ENCODE results near the gene SLC1A6.

Gene SLC1A6

DNA sequence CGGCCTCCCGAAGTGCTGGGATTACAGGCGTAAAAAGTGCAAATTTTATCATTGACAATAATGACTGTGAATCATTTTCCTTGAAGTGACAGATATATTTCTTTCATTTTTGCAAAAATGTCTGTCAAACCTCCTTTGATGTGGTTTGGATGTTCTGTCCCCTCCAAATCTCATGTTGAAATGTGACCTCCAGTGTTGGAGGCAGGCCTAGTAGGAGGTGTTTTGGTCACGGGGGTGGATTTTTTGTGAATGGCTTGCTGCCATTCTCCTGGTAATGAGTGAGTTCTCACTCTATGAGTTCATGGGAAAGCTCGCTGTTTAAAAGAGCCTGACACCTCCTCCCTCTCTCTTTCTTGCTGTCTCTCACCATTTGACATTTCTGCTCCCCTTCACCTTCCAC is 5.5 kb upstream of the SLC1A6 start:
- no peaks in the 10 kb centered on the region for H3K36me3 ChIP-seq (ENCODE audit: control insufficient read depth, insufficient read depth, low read length)
- H3K27ac ChIP-seq (ENCODE audit: low read depth, low read length), result no peak overlapping the region
- H3K4me3 ChIP-seq (ENCODE audit: low read length), result no peak overlapping the region
- no peaks in the 10 kb centered on the region for H3K4me1 ChIP-seq (ENCODE audit: control insufficient read depth, insufficient read depth, low read length)
- H3K27me3 ChIP-seq (ENCODE audit: control insufficient read depth, insufficient read depth, low read length), result no peaks in the 10 kb centered on the region
- no peak overlapping the region for H3K9ac ChIP-seq (ENCODE audit: low read length)

DNA sequence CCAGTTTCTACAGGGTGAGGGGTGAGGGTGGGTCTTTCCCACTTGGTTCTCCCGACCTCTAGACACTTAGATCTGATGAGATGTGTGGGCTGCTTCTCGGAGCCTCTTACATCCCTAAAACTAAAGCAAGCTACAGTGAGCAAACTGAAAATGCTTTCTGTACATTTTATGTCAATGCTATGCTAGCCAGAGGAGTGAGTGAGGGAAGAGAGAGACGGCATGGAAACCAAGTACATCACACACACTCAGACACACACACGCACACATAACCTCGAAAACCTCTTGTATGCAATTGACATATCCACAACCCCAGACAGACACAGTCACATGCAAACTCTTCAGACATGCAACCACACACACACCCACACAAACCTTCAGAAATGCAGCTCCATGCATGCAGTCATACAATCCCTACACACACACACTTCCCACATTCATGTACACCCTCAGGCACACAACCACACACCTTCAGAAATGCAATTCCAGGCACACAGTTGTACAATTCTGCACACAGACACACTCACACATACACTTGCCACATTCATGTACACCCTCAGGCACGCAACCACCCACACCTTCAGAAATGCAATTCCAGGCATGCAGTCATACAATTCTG is 1.4 kb downstream of the SLC1A6 start:
- no peaks in the 10 kb centered on the region for H3K4me1 ChIP-seq (ENCODE audit: control insufficient read depth, insufficient read depth, low read length)
- no peak overlapping the region for H3K9ac ChIP-seq (ENCODE audit: low read length)
- no peaks in the 10 kb centered on the region for H3K36me3 ChIP-seq (ENCODE audit: control insufficient read depth, insufficient read depth, low read length)
- H3K27ac ChIP-seq (ENCODE audit: low read depth, low read length), result no peak overlapping the region
- no peak overlapping the region for H3K4me3 ChIP-seq (ENCODE audit: low read length)
- peaks cover 9% of the 10 kb centered on the region for H3K27me3 ChIP-seq (ENCODE audit: control insufficient read depth, insufficient read depth, low read length)

DNA sequence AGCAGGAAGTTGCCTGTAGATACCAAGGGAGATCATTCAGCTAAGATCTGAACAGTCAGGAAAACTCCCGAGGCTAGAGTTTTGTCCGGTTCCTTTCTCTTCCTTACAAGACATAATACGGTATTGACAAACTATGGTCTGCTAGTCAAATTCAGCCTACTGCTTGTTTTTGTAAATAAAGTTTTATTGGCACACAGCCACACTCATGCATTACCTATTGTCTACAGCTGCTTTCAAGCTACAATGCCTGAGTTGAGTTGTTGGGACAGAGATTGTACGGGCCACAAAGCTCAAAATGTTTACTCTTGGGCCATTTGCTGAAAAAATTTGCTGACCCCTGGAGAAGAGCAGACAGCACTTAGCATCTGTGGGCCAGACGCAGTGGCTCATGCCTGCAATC is 2.5 kb downstream of the SLC1A6 start:
- Histone ChIP-seq H3K4me3 (ENCODE audit: low read length) (no peak overlapping the region), H3K4me1 (ENCODE audit: control insufficient read depth, insufficient read depth, low read length) (no peaks in the 10 kb centered on the region), H3K27ac (ENCODE audit: low read depth, low read length) (no peak overlapping the region), H3K27me3 (ENCODE audit: control insufficient read depth, insufficient read depth, low read length) (peaks cover 9% of the 10 kb centered on the region), H3K36me3 (ENCODE audit: control insufficient read depth, insufficient read depth, low read length) (no peaks in the 10 kb centered on the region), H3K9ac (ENCODE audit: low read length) (no peak overlapping the region)

DNA sequence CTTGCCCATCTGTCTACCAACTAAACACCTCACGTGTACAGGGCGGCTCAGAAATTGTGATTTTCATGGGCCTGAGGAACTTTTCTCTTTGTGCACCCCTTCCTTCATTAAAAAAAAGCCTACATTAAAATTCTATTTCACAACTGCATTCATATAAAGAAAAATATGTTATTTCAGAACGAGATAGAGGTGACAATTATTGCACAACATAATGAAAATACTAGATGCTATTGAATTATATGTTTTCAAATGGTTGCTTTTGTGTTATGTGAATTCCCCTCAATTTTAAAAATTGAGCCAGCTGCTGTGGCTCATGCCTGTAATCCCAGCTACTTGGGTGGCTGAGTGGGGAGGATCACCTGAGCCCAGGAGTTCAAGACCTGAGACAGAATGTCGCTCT is 5.2 kb downstream of the SLC1A6 start:
- peaks cover 9% of the 10 kb centered on the region for H3K27me3 ChIP-seq (ENCODE audit: control insufficient read depth, insufficient read depth, low read length)
- no peak overlapping the region for H3K27ac ChIP-seq (ENCODE audit: low read depth, low read length)
- H3K4me1 ChIP-seq (ENCODE audit: control insufficient read depth, insufficient read depth, low read length), result no peaks in the 10 kb centered on the region
- no peak overlapping the region for H3K9ac ChIP-seq (ENCODE audit: low read length)
- no peaks in the 10 kb centered on the region for H3K36me3 ChIP-seq (ENCODE audit: control insufficient read depth, insufficient read depth, low read length)
- H3K4me3 ChIP-seq (ENCODE audit: low read length), result no peak overlapping the region

DNA sequence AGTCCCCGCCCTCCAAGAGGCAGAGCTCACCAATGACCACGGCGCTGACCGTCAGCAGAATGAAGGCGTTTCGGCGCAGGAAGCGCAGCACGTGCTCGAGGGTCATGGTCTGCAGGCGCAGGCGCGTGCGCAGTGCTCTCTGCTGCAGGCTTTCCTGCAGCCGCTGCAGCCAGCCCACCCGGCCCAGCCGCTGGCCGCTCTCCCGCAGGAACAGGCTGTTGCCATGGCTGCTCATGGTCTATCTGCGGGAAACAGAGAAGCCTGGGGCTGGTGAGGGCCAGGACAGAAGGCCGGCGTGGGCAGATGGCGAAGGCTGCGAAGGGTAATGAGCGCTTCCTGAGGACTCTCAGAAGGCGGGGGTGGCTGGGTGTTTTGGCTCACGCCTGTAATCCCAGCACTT is 7.0 kb downstream of the SLC1A6 start:
- Histone ChIP-seq H3K27ac (ENCODE audit: low read depth, low read length) (no peak overlapping the region), H3K4me3 (ENCODE audit: low read length) (no peak overlapping the region), H3K27me3 (ENCODE audit: control insufficient read depth, insufficient read depth, low read length) (peaks cover 2% of the 10 kb centered on the region), H3K36me3 (ENCODE audit: control insufficient read depth, insufficient read depth, low read length) (no peaks in the 10 kb centered on the region), H3K4me1 (ENCODE audit: control insufficient read depth, insufficient read depth, low read length) (no peaks in the 10 kb centered on the region), H3K9ac (ENCODE audit: low read length) (no peak overlapping the region)

DNA sequence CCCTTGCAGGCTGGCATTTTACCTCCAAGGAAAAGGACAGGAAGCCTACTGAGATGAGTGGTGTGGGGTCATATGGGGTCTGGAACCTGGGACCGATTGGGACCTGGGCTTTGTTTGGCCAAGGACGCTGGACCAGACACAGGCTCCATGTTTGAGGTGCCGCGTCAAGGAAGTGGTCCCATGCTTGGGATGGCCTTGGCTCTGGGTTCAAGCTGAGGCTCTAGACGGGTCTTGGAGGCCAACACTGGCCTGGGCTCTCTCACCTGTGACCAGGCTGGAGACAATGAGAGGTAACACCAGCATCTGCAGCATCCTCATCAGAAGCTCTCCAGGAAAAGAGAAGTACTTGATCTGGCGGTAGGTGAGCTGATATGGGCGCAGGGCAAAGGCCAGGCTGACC is 8.2 kb downstream of the SLC1A6 start:
- Histone ChIP-seq H3K9ac (ENCODE audit: low read length) (no peak overlapping the region), H3K4me1 (ENCODE audit: control insufficient read depth, insufficient read depth, low read length) (no peaks in the 10 kb centered on the region), H3K36me3 (ENCODE audit: control insufficient read depth, insufficient read depth, low read length) (no peaks in the 10 kb centered on the region), H3K27me3 (ENCODE audit: control insufficient read depth, insufficient read depth, low read length) (no peaks in the 10 kb centered on the region), H3K27ac (ENCODE audit: low read depth, low read length) (no peak overlapping the region), H3K4me3 (ENCODE audit: low read length) (no peak overlapping the region)

DNA sequence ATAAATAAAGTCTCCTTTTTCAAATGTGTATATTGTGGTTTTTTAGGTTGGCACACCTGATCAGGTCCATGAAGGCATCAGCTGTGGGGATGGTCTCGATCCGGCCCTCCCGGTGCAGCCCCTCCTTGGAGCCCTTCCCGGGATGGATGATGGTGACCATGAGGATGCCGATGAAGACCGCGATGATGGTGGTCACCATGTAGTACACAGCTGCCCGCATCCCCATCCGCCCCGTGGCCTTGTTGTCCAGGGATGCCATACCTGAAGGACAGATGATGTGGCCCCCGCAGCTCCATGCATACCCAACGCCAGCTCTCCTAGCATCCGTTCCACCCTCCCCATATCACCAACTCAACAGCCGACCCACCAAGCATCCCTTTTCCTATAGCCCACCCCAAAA is 11.4 kb downstream of the SLC1A6 start:
- no peak overlapping the region for H3K9ac ChIP-seq (ENCODE audit: low read length)
- H3K4me1 ChIP-seq (ENCODE audit: control insufficient read depth, insufficient read depth, low read length), result no peaks in the 10 kb centered on the region
- H3K27ac ChIP-seq (ENCODE audit: low read depth, low read length), result no peak overlapping the region
- H3K27me3 ChIP-seq (ENCODE audit: control insufficient read depth, insufficient read depth, low read length), result no peaks in the 10 kb centered on the region
- H3K36me3 ChIP-seq (ENCODE audit: control insufficient read depth, insufficient read depth, low read length), result no peaks in the 10 kb centered on the region
- H3K4me3 ChIP-seq (ENCODE audit: low read length), result no peak overlapping the region

DNA sequence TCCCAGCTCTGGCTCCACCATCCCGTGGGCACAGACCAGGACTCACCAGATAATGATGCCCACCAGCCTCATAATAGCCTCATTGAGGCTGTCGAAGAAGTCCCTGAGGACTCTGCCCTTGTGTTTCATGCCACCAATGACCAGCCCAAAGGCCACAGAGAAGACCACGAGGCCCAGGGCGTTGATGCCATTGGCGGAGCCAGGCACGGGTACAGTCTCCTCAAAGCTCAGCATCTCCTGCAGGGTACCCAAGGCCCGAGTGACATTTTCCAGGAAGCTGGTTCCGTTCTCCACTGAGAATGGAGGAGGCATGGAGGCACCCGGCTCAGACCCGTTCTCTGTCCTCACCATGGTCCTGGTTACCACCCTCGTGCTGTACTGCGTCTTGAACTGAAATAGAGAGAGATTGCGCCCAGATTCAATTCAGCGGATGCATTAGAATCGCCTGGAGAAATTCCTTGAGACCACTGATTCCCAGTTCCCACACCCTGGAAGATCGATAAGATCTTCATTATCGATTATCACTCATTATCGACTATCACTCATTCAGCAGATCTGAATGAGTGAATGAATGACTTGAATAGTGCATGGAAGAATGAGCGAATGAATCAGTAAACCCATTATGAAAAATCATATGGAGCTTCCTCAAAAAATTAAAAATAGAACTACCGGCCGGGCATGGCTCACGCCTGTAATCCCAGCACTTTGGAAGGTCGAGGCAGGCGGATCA is 17.5 kb downstream of the SLC1A6 start:
- Histone ChIP-seq H3K36me3 (ENCODE audit: control insufficient read depth, insufficient read depth, low read length) (no peaks in the 10 kb centered on the region), H3K4me3 (ENCODE audit: low read length) (no peak overlapping the region), H3K27me3 (ENCODE audit: control insufficient read depth, insufficient read depth, low read length) (no peaks in the 10 kb centered on the region), H3K9ac (ENCODE audit: low read length) (no peak overlapping the region), H3K27ac (ENCODE audit: low read depth, low read length) (no peak overlapping the region), H3K4me1 (ENCODE audit: control insufficient read depth, insufficient read depth, low read length) (no peaks in the 10 kb centered on the region)

DNA sequence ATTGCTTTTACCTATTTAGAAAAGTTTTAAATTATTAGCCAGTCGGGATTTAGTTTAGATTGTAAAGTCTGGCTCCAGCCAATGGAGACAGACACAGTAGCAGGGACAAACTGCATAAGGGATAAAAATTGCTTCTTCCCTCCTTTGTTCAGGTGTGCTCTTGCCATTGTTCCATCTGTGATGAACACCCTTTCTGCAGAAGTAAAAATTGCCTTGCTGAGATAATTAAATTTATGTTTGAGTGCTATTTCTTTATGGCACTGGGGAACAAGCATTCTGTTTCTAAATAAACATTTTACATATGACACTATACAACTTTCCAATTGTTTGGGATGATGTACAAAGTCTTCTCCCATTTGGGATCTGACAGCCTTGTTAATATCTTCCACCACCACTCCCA is 20.4 kb downstream of the SLC1A6 start:
- Histone ChIP-seq H3K4me1 (ENCODE audit: control insufficient read depth, insufficient read depth, low read length) (no peaks in the 10 kb centered on the region), H3K9ac (ENCODE audit: low read length) (no peak overlapping the region), H3K4me3 (ENCODE audit: low read length) (no peak overlapping the region), H3K27me3 (ENCODE audit: control insufficient read depth, insufficient read depth, low read length) (no peaks in the 10 kb centered on the region), H3K27ac (ENCODE audit: low read depth, low read length) (no peak overlapping the region), H3K36me3 (ENCODE audit: control insufficient read depth, insufficient read depth, low read length) (no peaks in the 10 kb centered on the region)

DNA sequence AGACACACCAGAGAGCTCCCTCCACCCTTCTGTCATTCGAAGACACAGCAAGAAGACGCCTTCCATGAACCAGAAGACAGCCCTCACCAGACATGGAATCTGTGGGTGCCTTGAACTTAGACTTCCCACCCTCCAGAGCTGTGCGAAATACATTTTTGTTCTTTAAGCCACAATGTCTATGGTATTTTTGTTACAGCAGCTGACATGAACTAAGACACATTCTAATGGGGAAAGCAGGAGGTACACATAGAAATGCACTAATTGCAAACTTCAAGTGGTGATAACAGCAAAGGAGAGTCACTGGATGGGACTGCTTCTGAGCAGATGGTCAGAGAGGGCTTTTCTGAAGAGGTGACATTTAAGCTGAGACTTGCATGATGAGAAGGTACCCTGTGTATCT is 22.2 kb downstream of the SLC1A6 start:
- Histone ChIP-seq H3K4me1 (ENCODE audit: control insufficient read depth, insufficient read depth, low read length) (no peaks in the 10 kb centered on the region), H3K36me3 (ENCODE audit: control insufficient read depth, insufficient read depth, low read length) (no peaks in the 10 kb centered on the region), H3K27ac (ENCODE audit: low read depth, low read length) (no peak overlapping the region), H3K27me3 (ENCODE audit: control insufficient read depth, insufficient read depth, low read length) (no peaks in the 10 kb centered on the region), H3K9ac (ENCODE audit: low read length) (no peak overlapping the region), H3K4me3 (ENCODE audit: low read length) (no peak overlapping the region)

DNA sequence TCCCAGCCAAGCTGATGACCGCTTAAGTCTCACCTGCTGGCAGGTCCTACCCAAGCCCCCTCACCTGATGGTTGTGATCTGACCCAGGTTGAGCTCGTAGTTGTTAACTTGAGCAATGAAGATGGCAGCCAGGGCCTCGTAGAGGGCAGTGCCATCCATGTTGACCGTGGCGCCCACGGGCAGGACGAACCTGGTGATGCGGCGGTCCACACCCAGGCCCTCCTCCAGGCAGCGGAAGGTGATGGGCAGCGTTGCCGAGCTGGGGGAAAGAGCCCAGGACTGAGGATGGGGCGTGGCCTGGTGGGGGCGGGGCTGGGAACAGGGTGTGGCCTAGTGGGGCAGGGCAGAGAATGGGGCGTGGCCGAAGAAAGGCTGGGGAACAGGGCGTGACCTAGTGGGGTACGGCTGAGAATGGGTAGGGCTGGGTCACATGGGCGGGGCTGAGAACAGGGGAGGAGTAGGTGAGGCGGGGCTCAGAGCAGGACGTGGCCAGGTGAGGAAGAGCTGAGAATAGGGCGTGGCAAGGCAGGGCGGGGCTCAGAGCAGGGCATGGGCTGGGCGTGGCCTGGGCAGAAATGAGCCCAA is 25.5 kb downstream of the SLC1A6 start:
- Histone ChIP-seq H3K4me3 (ENCODE audit: low read length) (no peak overlapping the region), H3K36me3 (ENCODE audit: control insufficient read depth, insufficient read depth, low read length) (no peaks in the 10 kb centered on the region), H3K4me1 (ENCODE audit: control insufficient read depth, insufficient read depth, low read length) (no peaks in the 10 kb centered on the region), H3K27me3 (ENCODE audit: control insufficient read depth, insufficient read depth, low read length) (no peaks in the 10 kb centered on the region), H3K27ac (ENCODE audit: low read depth, low read length) (no peak overlapping the region), H3K9ac (ENCODE audit: low read length) (no peak overlapping the region)

DNA sequence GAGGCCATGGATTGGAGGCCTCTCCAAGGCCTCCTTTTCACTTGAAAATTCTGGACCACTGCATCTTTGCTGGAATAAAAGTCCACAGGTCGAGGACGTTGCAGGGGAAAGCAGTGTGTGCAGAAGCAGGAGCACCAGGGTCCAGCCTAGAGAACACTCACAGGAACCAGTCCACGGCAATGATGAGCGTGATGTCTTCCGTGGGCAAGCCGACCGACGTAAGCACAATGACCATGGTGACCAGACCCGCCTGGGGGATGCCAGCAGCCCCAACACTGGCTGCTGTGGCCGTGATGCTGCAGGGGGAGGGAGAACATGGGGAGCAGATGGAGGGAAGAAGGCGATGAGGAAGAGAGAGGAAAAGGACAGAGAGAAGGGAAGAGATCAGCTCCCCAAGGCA is 26.9 kb downstream of the SLC1A6 start:
- Histone ChIP-seq H3K9ac (ENCODE audit: low read length) (no peak overlapping the region), H3K36me3 (ENCODE audit: control insufficient read depth, insufficient read depth, low read length) (no peaks in the 10 kb centered on the region), H3K27me3 (ENCODE audit: control insufficient read depth, insufficient read depth, low read length) (no peaks in the 10 kb centered on the region), H3K27ac (ENCODE audit: low read depth, low read length) (no peak overlapping the region), H3K4me3 (ENCODE audit: low read length) (no peak overlapping the region), H3K4me1 (ENCODE audit: control insufficient read depth, insufficient read depth, low read length) (no peaks in the 10 kb centered on the region)

DNA sequence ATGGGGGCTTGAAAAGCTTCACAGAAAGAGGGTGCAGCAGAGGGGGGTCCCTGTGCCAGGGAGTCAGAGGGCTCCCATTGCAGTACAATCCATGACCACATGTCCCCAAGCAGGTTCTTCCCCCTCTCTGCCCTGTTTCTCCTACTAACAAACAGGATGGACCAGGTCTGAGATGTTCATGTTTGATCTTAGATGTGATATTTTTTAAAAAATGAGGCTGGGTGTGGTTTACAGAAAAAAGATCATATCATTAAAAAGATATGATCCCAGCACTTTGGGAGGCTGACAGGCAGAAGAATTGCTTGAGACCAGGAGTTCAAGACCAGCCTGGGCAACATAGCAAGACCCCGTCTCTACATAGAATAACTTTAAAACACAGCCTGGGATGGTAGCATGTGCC is 29.2 kb downstream of the SLC1A6 start:
- Histone ChIP-seq H3K27me3 (ENCODE audit: control insufficient read depth, insufficient read depth, low read length) (no peaks in the 10 kb centered on the region), H3K9ac (ENCODE audit: low read length) (no peak overlapping the region), H3K4me1 (ENCODE audit: control insufficient read depth, insufficient read depth, low read length) (no peaks in the 10 kb centered on the region), H3K36me3 (ENCODE audit: control insufficient read depth, insufficient read depth, low read length) (no peaks in the 10 kb centered on the region), H3K4me3 (ENCODE audit: low read length) (no peak overlapping the region), H3K27ac (ENCODE audit: low read depth, low read length) (no peak overlapping the region)
